Breast epithelium (tissue), 3 donors: ENCODE measurements around the gene TCEAL3.
"Not testable (repeated sequence)": the region's sequence is repeated elsewhere in the genome, so short reads cannot be mapped to it uniquely, and the experiment has no call there.

Source experiments
- POLR2AphosphoS5 ChIP-seq, 3 donors: sonication (generic); formaldehyde crosslinking; IDR thresholded peaks; one replicate each; pipeline ENCODE4 v1.6.1; 2017; ENCODE audit warnings: antibody characterized with exemption in 3 of 3
- TF ChIP-seq, protein P1 (sequence below), 3 donors: fragments of 450-650 bp; IDR thresholded peaks; one replicate each; pipeline ENCODE4 v1.5.1; 2016 to 2017; ENCODE audit warnings: antibody characterized with exemption in 3 of 3, mild to moderate bottlenecking in 3 of 3, moderate library complexity in 3 of 3

DNA sequence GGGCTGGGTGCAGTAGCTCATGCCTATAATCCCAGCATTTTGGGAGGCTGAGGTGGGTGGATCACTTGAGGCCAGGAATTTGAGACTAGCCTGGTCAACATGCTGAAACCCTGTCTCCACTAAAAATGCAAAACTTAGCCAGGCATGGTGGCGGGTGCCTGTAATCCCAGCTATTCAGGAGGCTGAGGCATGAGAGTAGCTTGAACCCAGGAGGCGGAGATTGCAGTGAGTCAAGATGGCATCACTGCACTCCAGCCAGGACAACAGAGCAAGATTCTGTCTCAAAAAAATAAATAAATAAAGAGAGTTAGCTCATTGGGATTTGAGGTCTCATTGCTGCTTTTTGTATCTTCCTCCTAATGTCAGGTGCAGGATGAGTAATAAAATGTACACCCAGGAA lies 49.3 kb downstream of the TCEAL3 start:
- TF ChIP-seq, protein P1, sequence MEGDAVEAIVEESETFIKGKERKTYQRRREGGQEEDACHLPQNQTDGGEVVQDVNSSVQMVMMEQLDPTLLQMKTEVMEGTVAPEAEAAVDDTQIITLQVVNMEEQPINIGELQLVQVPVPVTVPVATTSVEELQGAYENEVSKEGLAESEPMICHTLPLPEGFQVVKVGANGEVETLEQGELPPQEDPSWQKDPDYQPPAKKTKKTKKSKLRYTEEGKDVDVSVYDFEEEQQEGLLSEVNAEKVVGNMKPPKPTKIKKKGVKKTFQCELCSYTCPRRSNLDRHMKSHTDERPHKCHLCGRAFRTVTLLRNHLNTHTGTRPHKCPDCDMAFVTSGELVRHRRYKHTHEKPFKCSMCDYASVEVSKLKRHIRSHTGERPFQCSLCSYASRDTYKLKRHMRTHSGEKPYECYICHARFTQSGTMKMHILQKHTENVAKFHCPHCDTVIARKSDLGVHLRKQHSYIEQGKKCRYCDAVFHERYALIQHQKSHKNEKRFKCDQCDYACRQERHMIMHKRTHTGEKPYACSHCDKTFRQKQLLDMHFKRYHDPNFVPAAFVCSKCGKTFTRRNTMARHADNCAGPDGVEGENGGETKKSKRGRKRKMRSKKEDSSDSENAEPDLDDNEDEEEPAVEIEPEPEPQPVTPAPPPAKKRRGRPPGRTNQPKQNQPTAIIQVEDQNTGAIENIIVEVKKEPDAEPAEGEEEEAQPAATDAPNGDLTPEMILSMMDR (IDR thresholded peaks at IDR 0.05): not testable (repeated sequence)
- not testable (repeated sequence) for TF ChIP-seq POLR2AphosphoS5 (IDR thresholded peaks at IDR 0.05)
